22Rv1 (cell line): ENCODE measurements around the gene GPR176.

Experiments used
- H3K27ac ChIP-seq: fragments of 450-650 bp; 2 replicates; pipeline ENCODE4 v1.5.1; 2017
- CTCF ChIP-seq: fragments of 450-650 bp; IDR thresholded peaks from 2 replicates; pipeline ENCODE4 v1.5.1; 2017; ENCODE audit warnings: mild to moderate bottlenecking
- ZFX ChIP-seq: fragments of 450-650 bp; IDR thresholded peaks from 2 replicates; pipeline ENCODE4 v1.6.1; 2017; ENCODE audit warnings: antibody characterized with exemption, borderline replicate concordance

Gene GPR176

GRCh38 chr15:39767921-39768320 is 152.1 kb downstream of the GPR176 start:
- no peak for TF ChIP-seq CTCF
- TF ChIP-seq ZFX = no peak
- no peak overlapping the region for H3K27ac ChIP-seq

- TF ChIP-seq ZFX = no peak
- TF ChIP-seq CTCF = no peak
- H3K27ac ChIP-seq = no peak overlapping the region
Measured at GRCh38 chr15:39761006-39761405, 159.1 kb downstream of the GPR176 start.

GRCh38 chr15:39756806-39757522 is 163.1 kb downstream of the GPR176 start:
- H3K27ac ChIP-seq = no peak overlapping the region
- TF ChIP-seq ZFX (no peak), CTCF (peak; percentile 80)

- TF ChIP-seq CTCF (no peak), ZFX (no peak)
- H3K27ac ChIP-seq = no peak overlapping the region
Measured at GRCh38 chr15:39752991-39753390, 167.1 kb downstream of the GPR176 start.

- no peak overlapping the region for H3K27ac ChIP-seq
Measured at GRCh38 chr15:39752246-39752645, 167.8 kb downstream of the GPR176 start.

More at GRCh38 chr15:39752246-39752645, 167.8 kb downstream of the GPR176 start:
- TF ChIP-seq ZFX = no peak
- no peak for TF ChIP-seq CTCF
